ENCODE results near the gene RCL1. TPM values are rescaled to one million over a fixed set of nuclear protein-coding genes. Genes with fewer than 3 reads are reported as not detected.
"Not testable (repeated sequence)": the region's sequence is repeated elsewhere in the genome, so short reads cannot be mapped to it uniquely, and the experiment has no call there.

RCL1 gene, protein sequence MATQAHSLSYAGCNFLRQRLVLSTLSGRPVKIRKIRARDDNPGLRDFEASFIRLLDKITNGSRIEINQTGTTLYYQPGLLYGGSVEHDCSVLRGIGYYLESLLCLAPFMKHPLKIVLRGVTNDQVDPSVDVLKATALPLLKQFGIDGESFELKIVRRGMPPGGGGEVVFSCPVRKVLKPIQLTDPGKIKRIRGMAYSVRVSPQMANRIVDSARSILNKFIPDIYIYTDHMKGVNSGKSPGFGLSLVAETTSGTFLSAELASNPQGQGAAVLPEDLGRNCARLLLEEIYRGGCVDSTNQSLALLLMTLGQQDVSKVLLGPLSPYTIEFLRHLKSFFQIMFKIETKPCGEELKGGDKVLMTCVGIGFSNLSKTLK
- polyA plus RNA-seq (ENCODE audit: insufficient read length), result 13.5 TPM

DNA sequence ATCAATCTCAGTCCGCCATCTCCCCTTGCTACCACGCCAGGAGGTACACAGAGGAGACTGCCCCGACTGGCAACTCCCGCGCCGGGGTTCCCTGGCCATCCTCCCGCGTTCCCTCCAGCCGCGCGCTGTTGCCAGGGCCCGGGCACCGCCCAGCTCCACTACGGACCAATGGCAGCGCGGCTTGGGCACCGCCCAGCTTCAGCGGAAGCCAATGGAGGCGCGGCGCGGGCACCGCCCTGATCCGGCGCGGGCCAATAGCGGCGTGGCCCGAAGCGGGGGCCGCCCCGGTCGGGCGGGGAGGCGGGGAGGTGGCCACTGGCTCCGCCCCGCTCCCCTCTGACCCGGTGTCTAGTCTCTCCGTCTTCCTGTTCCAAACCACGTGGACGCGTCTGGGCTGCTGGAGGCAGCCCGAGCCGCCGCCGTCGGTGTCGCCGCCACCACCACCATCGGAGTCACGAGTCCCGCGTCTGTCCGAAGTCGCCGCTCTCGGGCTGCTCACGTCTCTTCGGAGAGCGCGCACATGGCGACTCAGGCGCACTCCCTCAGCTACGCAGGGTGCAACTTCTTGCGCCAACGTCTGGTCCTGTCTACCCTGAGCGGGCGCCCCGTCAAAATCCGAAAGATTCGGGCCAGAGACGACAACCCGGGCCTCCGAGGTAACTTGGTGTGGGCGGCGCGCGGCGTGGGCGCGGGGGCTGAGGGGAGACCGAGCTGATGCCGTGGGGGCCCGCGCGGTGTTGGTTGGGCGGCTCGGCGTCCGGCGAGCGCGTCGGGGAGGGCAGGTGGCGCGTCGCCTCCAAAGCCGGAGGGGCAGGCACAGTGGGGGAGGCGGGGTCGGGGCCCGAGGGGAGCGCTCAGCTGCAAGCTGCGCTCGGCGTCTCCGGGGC lies at the start of gene RCL1:
Gene RCL1, plus strand, starts transcription at position 373 of the 887 bp plus-strand sequence. Its CDS starts 148 bp downstream, at position 521.
- DNase-seq (ENCODE audit: low read depth), result peak; percentile 86

DNA sequence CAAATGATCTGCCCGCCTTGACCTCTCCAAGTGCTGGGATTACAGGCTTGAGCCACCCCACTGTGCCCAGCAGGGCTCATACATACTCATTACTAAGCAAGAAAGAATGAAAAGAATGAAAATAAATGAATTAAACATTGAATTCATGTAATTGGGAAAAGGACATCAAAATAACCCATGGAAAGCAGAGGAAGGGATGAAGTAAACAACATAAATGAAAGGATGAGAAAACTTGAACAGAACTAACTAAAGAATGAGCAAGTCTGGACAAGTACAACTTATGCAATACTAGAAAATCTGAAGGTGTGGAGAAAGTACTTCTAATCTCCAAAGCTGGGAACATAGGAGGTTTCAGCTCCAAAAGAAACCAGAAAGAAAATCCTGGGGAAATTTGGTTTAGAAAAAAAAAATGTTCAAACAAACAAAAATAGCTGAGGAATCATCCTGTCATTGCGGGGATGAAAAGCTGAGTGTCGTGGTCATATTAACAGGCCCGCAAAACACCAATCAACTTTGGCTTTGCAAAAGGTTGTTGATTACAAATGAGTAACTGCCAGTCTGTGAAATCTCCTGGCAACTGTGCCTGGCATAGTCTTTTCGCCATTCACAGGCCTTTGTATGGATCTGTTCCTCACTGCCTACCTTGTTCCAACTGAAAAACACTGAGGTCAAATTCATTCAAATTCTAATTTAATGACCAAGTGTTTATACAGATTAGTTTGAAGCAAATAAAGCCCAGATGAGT lies 49.4 kb upstream of the RCL1 start:
- no peak for DNase-seq (ENCODE audit: low read depth)

DNA sequence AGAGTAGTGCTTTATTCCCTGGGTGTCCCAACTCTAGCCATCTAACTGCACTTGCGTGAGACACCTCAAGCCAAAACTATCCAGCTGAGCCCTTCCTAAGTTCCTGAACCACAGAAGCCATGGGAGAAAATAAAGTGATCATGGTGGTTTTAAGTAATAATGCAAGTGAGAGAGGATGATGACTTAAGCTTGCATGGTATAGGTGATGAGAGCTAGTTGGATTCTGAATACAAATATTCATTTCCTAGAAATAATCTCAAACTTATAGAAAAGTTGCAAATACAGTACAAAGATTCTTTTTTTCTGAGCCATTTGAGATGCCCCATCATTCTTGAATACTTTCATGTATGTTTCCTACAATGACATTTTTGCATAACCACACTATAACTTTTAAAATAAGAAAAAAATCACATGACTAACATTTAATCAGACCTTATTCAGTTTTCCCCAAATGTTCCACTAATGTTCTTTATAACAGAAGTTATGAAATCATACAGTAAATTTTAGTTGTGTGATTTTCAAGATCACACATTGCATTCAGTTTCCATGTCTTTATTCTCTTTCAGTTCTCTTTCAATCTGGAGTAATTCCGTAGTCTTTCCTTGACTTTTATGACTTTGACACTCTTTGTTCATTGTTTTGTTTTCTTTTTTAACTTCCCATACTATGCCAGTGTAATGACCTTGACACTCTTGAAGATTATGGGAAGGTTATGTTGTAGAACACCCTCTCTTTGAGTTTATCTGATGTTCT lies 46.3 kb upstream of the RCL1 start:
- no peak for DNase-seq (ENCODE audit: low read depth)

DNA sequence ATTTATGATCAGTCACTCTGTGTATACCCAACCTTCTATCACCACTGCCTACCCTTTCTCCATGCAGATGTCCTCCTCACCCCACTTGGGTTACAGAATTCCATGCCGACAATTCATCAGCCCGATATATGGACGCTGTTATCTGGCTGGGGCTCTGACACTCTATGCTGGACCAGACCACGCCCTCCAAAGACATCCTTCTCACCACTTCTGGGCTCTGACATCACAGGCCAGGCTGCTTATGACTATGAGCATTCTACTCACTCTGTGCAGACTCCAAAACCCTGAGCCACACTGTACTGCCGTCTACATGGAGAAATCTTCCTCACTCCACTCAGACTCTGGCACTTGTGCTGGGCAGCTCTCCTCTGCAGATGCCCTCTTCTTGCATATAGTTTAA lies 44.1 kb upstream of the RCL1 start:
- DNase-seq (ENCODE audit: low read depth), result no peak

DNA sequence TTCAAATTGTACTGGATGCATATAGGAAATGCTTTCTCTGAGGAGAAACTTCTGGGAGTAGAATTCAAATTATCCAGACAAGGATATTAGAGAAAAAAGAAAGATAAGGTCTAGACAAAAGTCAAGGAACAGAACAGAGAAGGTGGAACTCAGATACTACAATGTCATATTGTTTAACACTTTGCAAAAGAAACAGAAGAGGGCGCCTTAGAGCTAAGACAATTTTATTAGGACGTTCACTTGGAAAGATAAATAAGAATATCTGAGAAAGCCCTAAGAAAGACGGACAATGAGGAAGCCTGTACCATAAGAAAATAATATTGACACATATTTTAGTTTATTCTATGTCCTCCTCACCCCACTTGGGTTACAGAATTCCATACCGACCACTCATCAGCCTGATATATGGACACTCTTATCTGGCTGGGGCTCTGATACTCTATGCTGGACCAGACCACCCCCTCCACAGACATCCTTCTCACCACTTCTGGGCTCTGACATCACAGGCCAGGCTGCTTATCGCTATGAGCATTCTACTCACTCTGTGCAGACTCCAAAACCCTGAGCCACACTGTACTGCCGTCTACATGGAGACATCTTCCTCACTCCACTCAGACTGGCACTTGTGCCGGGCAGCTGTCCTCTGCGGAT lies 42.6 kb upstream of the RCL1 start:
- no peak for DNase-seq (ENCODE audit: low read depth)

DNA sequence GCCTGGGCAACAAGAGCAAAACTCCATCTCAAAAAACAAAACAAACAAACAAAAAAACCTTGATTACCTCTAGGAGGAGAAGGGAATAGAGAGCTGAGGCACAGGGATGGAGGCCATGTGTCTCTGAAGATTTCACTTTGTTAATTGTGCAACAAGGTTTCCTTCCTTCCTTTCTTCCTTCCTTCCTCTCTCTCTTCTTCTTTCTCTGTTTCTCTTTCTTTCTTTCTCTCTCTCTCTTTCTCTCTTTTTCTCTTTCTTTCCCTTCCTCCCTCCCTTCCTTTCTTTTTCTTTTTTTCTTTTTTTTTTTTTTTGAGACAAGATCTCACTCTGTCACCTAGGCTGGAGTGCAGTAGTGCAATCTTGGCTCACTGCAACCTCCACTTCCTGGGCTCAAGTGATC lies 38.2 kb upstream of the RCL1 start:
- DNase-seq (ENCODE audit: low read depth), result not testable (repeated sequence)

DNA sequence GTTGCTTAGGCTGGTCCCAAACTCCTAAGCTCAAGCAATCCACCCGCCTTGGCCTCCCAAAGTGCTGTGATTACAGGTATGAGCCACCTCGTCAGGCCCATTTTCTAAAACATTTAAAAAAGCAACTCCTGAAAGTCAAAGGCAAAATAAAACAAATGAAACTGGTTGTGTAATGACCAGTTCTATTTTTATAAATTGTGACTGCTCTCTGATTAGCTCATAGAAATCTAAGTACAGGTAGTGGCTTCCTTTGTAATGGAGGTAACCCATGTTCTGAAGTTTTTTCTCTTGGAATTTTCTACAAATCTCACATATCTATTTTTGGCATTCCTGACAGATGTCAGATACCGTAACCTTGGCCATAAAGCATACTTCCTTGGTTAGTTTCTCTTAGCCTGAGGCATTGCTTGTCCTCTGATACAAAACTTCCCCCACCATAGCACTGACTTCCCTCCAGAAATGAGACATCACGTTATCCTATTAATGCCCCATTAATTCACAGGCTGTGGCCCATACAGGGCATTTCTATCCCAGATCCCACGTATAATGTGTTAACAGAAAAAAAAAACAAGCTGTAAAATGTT lies 37.6 kb upstream of the RCL1 start:
- no peak for DNase-seq (ENCODE audit: low read depth)

DNA sequence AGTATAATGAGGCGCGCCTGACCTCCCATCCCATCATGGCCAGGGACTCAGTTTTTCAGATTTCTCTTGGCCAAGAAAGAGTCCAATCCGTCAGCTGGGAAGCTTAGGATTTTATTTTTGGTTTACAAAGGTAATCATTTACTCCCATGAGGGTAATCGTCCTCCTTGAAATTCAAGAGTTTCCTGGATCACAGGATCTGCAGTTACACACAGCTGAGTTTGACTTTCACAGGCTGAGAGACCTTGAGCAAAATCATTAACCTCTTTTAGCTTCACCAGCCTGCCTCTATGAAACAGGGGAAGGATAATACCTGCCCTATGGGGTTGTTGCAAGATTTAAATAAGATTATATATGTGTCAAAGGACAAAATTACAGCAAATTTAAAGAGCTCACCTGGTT lies 36.3 kb upstream of the RCL1 start:
- DNase-seq (ENCODE audit: low read depth), result no peak

DNA sequence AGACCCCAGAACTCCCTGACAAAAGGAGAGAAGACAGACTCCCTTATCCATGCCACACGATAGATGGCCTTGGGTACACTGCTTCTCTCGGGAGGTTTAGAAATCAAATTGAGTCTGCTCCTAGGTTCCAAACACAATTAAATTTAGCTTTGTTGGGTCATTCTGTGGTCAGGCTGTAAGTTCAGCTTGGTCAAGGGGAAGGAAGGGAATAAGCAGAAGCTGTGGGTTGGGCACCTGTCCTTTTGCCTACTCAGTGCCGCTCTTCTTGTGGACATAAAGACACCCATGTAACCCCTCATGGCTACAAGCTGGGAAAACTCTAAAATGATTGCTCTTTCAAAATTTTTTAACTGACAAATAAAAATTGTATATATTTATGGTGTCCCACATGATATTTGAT lies 32.6 kb upstream of the RCL1 start:
- DNase-seq (ENCODE audit: low read depth), result no peak

DNA sequence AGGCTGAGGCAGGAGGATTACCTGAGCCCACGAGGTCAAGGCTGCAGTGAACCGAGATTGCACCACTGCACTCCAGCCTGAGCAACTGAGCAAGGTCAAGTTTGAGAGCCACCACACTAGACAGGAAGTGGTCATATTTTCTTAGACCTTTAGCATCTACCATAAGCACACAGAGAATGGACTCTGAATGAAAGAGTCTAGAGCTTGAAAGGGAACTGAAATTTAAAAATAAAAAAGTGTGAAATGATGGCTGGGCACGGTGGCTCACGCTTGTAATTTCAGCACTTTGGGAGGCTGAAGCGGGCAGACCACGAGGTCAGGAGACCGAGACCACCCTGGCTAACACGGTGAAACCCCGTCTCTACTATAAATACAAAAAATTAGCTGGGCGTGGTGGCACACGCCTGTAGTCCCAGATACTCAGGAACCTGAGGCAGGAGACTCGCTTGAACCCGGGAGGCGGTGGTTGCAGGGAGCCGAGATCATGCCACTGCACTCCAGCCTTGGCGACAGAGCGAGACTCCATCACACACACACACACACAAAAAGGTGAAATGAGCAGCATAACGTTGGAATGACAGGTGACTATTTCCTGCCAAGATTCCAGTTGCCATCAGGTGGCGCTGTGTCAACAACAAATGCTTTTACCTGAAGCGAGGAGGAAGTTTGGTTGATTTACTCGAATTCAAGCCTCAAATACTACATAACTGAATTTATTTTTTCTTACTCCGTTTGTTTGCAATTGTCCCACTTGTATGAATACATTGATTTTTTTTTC lies 30.4 kb upstream of the RCL1 start:
- DNase-seq (ENCODE audit: low read depth), result peak; percentile 56

DNA sequence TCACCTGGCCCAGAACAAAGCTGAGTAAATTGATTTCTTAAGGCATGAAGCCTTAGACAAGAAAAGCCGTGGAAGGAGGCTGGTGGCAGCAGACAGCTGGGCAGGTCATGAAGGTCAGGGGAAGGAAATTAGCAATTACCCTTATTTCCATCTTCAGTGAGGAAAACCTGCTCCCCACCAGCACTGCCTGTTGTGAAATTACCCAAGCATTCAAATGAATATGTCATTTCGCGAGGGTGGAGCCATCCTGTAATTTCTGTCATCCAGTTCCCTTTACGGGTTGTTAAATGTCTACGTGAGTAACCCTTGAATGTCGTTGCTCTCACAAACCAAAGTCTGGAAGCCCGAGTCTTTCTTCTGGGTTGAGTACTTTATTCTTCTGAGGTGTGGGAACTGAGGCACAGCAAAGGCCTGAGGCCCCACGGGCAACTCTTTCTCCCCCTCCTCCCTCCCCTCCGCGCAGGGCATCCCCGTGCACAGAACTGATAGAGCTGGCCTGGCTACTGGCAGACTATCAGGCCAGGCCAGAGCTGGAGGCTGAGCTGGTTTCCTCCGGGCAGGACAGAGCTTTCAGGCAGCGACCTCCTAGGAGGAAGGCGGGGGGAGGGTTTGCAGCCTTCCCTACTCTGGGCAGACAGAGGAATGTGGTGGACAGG lies 29.7 kb upstream of the RCL1 start:
- no peak for DNase-seq (ENCODE audit: low read depth)

DNA sequence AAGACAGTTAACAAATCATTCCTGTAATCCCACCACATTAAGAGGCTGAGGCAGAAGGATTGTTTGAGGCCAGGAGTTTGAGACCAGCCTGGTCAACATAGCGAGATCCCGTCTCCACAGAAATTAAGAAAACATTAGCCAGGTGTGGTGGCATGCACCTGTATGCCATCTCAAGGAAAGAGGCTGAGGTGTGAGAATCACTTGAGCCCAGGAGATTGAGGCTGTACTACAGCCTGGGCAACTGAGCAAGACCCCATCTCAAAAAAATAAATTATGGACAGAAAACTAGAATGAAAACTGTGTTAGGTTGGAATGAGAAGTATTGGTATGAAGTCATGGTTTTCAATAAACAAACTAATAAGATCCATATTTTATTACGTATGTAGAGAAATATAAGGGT lies 28.7 kb upstream of the RCL1 start:
- DNase-seq (ENCODE audit: low read depth), result no peak

DNA sequence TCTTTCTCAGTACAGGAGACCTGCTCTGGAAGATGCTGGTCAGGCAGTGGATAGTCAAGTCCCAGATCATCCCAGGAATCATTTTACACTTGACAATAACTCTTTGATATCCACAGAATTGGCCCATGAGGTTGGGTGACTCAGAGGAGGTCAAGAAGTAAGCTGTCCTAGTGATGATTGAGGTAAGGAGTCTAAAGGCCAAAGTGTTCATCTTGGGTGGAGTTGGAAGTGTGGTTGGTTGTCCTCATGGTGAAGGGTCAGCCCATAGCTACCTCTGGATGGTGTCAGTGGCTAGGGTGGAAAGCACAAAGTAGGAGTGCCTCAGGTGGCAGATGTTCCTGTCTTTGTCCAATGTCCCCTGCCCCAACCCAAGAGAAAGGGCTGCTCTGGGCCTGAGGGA lies 24.1 kb upstream of the RCL1 start:
- no peak for DNase-seq (ENCODE audit: low read depth)

DNA sequence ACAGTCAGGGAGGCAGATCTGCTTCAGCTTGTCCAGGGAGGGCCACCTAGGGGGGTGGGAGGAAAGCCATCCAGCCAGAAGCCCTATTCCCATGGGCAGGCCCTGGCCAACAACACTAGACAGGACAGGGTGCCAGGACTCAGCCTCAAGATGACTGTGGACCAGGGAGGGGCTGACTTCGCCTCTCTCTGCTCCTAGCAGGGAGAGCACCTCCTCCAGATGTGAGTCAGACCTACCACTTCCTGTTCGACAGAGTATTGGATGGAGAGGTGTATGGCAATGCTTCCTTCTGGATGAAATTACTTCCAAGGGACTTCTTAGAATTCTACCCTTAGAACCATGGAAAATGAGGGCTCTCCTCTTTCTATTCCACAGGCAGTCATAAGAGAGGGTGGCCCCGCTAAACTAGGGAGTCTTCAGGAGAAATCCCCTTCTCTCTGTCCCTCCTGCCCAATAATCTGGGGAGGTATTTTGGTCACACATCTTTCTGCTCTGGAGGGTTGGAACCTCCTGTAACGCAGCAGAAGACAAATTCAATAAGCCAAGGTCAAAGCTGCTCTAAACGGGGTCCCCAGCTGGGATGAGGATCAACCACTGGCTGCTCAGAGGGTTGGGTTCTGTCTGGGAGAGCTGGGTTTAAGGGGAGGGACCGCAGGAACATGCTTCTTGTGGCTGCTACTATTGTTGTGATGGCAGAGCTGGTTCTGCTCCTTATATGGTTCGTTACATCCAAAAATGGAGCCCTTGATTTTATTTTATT lies 23.2 kb upstream of the RCL1 start:
- DNase-seq (ENCODE audit: low read depth), result no peak

DNA sequence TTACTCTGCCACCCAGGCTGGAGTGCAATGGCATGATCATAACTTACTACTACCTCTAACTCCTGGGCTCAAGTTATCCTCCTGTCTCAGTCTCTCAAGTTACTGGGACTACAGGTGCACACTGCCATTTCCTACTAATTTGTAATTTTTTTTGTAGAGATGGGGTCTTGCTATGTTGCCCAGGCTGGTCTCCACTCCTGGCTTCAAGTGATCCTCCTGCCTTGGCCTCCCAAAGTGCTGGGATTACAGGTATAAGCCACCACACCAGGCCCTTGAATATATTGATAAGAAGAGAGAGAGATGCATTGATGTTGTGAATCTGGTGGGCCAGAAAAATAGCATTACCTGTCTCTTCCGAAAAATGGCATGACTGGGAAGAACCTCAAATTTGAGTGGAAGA lies 21.0 kb upstream of the RCL1 start:
- no peak for DNase-seq (ENCODE audit: low read depth)

DNA sequence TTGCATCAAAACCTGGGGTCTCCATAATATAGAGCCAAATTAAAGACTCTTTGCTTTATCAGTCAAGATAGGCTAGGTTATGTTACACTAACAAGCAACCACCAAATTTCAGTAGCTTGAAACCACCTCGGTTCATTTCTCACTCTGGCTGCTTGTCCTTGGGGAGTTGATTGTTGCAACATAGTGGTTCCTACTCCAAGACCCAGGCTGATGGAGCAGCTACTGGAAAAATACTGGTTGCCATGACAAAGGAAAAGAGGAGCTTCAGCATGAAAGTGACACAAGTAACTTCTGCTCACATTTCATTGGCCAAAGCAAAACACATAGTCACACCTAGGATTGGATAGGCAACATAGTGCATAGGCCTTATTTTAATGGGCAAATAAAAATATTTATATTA lies 18.5 kb upstream of the RCL1 start:
- no peak for DNase-seq (ENCODE audit: low read depth)

DNA sequence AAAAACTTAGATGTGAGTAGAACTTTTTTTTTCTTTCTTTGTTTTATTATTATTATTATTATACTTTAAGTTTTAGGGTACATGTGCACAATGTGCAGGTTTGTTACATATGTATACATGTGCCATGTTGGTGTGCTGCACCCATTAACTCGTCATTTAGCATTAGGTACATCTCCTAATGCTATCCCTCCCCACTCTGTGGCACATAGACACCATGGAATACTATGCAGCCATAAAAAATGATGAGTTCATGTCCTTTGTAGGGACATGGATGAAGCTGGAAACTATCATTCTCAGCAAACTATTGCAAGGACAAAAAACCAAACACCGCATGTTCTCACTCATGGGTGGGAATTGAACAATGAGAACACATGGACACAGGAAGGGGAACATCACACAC lies 17.8 kb upstream of the RCL1 start:
- DNase-seq (ENCODE audit: low read depth), result not testable (repeated sequence)

DNA sequence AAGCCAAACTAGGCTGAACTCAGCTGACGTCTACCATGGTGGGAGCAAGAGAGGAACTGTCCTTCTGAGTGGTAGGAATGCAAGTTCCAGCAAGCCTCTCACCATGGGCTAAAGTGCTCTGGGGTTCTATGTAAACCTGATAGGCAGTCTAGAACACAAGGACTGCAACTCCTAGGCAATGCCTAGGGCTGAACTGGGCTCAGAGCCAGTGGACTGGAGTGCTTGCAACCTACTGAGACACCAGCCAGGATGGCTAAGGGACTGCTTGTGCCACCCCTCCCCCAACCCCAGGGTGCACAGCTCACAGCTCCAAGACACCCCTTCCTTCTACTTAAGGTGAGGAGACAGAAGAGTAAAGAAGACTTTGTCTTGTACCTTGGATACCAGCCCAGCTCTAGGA lies 12.1 kb upstream of the RCL1 start:
- no peak for DNase-seq (ENCODE audit: low read depth)
